Fibroblast of peridontal ligament (primary cell): ENCODE measurements around the gene AAGAB.
"Not testable (repeated sequence)": the region's sequence is repeated elsewhere in the genome, so short reads cannot be mapped to it uniquely, and the experiment has no call there.

Source experiments
- DNase-seq: peaks from one replicate; pipeline ENCODE4 v3.0.0-alpha.2; 2010; ENCODE audit errors: extremely low read depth

AAGAB gene

DNA sequence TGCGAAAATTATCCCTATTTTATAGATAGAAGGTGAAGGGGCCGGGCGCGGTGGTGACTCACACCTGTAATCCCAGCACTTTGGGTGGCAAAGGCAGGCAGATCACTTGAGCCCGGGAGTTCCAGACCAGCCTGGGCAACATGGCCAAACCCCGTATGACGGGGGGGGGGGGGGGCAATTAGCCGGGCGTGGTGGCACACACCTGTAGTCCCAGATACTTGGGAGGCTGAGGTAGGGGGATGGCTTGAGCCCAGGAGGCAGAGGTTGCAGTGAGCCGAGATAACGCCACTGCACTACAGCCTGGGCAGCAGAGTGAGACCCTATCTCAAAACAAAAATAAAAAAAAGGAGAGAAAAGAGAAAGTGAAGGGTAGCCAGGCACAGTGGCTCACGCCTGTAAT lies 1.4 kb downstream of the AAGAB start:
- DNase-seq, result no peak

DNA sequence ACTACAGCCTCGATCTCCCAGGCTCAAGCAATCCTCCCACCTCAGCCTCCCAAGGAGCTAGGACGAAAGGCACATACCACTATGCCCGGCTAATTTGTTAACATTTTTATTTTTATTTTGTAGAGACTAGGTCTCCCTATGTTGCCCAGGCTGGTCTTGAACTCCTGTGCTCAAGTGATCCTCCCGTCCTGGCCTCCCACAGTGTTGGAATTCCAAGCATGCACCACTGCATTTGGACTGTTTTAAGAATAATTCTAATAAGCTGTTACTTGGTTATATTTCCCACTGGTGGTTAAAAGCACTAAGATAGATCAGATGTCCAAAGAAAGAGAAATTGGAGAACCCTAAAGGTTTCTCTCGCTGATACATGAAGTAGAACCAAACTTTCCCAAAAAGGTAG lies 3.1 kb downstream of the AAGAB start:
- no peak for DNase-seq

DNA sequence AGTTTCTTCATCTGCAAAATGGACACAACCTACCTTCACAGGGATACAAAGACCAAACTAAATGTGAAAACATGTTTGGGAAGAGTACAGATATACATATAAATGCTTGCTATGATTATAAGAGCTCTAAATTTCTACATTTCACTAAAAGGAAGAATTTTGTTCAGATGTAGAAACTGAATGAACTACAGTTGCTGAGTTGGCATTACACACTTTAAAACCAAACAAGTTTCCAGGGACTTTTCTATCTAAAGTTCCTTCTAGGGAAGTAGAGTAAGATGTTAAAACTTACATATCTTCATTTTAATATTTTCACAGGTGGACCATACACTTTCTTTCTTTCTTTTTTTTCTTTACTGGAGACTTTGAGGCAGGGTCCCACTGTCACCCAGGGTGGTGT lies 4.6 kb downstream of the AAGAB start:
- DNase-seq, result no peak

DNA sequence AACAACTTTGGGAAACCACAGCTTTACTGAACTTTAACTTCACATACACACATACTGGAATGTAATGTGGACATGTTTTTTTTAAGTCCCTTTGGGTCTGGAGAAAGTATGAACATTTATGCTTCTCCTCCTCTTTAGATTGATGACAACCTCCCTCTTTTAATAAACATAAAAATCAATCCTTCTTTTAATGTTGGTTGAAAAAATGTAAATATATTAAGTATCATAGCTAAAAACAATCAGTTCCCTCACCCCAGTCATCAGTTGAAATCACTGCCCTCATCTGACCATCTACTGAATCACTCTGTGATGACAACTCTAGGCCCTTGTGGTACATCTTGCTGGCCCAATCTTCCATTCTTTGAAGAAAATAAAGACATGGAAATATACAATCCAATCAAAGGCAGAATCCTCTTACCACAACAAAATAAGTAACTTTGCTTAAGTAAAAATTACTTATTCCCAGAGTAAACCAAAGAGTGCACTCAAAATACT lies 6.4 kb downstream of the AAGAB start:
- DNase-seq, result peak; percentile 77

DNA sequence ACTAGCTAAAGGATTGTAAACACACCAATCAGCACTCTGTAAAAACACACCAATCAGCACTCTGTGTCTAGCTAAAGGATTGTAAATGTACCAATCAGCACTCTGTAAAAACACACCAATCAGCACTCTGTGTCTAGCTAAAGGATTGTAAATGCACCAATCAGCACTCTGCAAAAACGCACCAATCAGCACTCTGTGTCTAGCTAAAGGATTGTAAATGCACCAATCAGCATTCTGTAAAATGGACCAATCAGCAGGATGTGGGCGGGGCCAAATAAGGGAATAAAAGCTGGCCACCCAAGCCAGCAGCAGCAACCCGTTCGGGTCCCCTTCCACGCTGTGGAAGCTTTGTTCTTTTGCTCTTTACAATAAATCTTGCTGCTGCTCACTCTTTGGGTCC lies 7.9 kb downstream of the AAGAB start:
- DNase-seq, result not testable (repeated sequence)

DNA sequence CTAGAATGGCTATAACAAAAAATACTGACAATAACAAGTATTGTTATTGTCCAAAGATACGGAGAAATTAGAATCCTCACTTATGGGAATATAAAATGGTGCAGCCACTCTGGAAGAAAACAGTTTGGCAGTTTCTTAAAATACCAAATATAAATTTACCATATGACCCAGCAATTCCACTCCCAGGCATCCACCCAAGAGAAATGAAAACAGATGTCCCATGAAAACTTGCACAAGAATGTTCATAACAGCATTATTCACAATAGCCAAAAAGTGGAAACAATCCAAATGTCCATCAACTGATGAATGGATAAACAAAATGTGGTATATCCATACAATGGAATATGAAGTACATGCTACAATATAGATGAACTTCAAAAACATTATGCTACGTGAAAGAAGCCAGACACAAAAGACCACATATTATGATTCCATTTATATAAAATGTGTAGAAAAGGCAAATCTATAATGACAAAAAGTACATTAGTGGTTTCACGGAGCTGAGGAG lies 9.4 kb downstream of the AAGAB start:
- peak; percentile 92 for DNase-seq

DNA sequence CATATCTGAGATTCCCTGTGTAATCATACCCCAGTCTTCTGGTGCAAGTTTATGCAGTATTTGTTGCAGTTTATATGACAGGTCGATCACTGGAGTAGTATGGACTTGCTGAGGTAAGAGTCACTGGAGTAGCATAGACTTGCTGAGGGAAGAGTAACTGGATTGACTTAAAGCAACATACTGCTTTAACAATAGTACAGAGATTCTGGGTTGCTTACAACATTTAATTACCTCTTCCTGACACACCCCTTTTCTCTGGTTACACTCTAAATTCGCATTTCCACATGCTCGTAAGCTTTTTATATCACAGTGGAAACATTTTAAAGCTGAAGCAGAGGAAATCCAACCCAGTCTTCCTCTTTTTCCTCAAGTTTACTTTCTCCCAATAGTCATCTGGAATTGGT lies 11.8 kb downstream of the AAGAB start:
- peak; percentile 83 for DNase-seq

DNA sequence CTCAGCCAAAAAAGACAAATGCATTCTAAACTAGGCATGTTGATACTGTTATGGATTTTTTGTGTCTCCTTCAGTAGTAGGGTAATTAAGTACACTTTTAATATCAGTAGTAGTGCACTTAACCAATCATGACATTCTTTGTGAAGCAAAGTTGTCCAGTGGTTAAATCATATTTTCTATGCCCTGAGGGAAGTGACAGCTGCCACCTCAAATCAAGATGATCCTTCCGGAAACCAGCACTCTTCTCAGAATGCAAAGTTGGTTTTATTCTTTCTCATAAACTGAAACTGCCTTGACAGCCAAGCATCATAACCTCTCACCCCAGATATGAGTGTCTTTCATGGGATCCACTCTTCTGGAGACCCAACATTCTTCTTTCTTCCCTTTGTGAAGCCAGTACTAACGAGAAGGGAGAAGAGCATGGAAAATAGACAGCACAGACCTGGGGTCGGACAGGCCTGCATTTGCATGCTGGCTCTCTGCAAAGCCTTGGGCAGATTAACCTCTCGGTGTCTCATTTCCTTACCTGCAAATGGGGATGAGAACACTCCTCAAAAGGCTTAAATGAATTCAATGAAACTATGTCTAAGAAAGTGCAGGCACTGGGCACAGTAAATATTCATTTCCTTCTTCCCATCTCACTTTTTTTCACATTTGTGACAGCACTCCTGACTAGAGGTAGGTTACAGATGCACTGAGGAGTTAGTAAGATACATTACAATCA lies 13.2 kb downstream of the AAGAB start:
- DNase-seq, result no peak

DNA sequence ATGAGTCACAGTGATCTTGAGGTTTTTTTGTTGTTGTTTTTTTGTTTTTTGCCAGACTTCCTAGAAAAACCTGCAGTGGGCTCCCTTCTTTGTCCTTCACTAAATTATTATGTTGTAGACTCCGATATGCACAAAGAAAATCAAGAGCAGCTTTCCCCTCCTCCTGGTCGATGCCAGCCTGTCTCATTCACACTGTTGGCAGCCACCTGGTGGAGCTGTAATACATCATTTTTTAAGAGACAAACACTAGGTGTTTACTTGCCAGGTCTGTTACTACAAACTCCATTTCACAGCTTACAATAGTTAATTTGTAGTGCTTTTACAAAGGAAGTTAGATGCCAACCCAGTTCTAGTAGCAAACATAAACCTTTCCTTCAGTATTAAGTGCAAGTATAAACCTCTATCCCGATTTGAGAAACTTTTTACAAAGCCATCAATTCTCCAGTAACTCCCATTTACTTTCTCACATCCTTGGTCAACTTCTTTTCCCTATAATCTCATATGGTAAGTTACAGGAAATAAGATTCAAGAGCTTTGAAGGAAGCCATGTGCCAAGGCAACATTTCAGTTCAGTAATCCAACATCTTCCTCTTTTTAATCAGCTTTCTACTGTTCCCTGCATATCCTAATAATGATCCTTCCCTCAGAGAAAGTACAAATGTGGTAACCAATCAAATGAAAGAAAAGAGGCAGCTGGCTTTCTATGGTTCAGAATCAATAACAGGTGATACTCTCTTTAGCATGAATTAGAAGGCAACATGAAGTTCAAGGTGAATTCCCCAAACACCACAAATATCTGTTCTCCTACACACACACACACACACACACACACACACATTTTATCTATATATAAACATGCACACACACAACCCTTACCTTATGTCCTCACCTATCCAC lies 14.0 kb downstream of the AAGAB start:
- no peak for DNase-seq

DNA sequence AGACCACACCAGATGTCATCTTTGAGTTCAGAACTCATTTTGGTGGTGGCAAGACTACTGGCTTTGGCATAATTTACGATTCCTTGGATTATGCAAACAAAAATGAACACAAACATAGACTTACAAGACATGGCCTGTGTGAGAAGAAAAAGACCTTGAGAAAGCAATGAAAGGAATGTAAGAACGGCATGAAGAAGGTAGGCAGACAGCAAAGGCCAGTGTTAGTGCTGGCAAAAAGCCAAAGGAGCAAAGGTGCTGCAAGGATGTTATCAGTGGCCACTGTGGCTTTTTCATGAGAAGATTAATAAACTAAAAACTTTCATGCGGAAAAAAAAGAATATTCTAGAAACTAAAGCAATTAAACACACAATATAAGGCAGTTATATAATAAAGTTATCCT lies 21.9 kb downstream of the AAGAB start:
- DNase-seq, result no peak

DNA sequence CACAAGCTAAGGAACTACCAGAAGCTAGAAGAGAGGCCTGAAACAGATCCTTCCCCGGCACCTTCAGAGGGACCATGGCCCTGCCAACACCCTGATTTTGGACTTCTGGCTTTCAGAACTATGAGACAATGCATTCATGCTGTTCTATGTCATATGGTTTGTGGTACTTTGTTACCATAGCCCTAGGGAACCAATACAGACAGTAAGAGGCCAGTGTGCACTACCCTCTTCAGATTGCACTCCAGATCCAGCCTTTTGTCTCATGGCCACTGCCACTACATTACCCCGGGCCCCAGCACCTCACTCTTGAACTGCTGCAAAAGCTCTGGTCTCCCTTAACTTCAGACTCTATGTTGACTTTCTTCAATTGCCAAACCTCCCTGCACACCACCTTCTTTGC lies 24.0 kb downstream of the AAGAB start:
- DNase-seq, result no peak

DNA sequence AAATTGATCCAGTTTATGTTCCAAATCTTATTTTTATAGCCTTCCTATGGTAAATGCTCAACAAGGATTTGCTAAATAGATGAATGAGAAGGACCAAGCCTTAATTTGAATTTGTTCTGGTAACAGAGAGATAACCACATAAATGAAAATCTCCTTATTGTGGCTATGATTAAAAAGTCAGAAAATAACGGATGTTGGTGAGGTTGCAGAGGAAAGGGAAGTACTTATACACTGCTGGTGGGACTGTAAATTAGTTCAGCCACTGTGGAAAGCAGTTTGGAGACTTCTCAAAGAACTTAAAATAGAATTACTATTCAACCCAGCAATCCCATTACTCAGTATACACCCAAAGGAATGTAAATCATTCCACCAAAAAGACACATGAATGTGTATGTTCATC lies 26.2 kb downstream of the AAGAB start:
- no peak for DNase-seq

DNA sequence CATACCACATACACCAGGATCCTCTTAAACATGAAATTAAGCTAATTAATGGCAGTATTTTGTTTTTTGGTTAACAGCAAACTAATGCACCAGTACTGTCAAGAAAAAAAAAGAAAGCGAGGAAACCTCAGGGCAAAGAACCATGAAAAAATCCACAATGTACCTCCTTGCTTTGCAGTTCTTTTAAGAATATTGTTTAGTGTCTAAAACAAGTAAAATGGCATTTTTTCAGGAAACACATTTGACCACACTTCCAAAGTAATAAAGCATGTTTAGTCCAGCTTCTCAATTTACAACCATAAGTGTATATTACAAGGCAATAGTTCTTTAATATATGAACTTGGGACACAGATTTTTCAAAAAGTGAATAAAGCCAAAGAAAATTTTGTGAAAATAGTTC lies 26.6 kb downstream of the AAGAB start:
- DNase-seq, result no peak

DNA sequence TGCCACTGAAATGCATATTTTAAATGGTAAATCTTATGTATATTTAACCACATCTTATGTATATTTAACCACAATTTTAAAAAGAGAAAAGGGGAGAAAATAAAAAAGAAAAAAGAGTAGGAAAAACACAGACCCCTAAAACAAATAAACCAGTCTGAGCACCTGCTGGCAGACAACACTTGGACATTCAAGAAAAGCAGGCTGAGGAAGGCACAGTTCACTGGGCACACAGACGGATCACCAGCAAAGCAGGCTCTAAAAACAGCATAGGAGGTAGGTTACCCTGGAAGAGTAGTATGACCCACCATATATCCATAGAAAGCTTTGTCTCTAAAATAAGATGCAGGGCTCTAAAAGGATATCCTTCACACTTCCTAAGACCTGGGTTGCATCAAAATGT lies 27.0 kb downstream of the AAGAB start:
- no peak for DNase-seq

DNA sequence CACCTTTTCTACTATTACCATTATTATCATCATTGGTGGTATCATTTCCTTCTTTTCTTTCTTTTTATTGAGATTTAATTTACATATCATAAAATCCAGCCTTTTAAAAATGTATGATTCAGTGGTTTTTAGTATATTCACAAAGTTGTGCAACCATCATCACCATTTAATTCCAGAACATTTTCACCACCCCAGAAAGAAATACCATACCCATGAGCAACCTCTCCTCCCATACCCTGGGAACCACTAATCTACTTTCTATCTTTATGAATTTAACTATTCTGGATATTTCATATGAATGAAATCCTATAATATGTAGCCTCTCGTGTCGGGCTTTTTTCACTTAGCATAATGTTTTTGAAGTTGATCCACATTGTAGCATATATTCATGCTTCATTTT lies 29.1 kb downstream of the AAGAB start:
- peak; percentile 84 for DNase-seq

DNA sequence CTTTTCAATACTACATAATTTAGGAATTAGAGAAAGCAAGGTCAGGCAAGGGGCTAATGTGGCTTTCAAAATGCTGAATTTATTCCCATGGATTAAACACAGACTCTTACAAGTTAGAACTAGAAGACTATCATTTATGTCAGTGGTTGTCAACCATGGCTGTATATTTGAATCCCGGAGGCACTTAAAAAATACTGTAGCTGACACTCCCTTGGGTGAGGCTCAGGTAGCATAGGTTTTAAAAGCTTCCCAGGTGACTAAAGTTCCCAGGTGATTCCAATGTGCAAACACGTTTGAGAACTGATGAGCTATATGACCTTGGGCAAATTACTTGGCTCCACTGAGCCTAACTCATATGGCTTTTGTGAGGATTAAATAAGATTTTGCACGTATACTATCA lies 29.6 kb downstream of the AAGAB start:
- no peak for DNase-seq

DNA sequence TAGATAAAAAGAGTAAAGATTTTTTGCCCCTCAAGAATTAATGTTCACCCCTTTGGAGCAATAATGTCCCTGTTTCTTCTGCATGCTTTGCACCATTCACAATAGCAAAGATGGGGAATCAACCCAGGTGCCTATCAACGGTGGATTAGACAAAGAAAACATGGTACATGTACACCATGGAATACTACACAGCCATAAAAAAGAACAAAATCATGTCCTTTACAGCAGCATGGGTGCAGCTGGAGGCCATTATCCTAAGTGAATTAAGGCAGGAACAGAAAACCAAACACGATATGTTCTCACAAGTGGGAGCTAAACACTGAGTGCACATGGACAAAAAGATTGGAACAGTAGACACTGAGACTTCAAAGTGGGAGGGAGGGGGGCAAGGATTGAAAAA lies 35.2 kb downstream of the AAGAB start:
- no peak for DNase-seq

DNA sequence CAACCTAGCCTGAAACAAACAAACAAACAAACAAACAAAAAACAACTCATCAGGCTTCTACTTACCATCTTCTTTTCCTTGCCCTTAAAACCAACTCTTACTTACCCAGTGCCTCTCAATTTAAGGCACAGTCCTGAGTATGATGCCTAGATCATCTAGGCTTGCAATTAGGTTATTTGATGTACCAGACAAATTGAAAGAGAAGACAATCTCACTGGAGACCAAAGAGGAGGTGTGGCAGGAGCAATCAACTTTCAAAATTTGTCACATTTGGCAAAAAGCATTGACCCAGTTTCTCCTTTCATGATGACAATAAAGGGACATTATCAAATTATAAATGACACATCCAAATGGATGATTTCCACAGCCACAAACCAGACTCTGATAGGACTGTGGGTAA lies 36.0 kb downstream of the AAGAB start:
- no peak for DNase-seq

DNA sequence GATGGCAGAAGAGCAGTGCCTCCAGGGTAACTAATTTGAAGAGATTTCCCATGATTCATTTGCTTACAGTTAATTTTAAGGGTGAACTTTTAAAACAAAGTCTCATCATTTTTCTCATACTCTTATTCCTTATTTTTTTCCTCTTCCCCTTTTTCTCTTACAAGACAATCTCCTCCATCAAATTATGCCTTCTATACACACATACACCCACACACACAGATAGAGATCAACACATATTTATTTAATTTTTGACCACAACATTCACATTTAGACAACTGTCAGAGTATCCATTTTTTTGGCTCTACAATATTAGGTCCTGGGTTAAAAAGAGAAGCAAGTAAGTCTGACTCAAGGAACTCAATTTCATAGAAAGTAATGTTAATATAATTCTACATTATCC lies 37.6 kb downstream of the AAGAB start:
- DNase-seq, result no peak

DNA sequence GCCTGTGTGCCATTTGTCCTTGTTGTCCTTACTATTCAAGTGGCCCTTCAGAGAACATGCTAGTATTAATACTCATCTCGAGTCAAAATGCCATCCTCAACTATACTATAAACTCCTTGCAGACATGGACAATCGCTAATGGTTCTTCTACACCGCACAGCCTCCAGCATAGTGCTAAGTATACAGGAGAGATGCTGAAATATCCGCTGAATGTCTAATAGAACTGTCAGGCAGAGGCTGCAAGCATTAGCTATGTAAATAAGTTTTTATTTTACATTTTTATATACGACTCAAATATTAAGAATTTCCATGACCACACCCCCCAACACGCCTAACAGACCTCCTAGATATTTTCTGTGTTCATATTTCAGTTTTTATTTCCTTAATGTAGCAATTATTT lies 39.4 kb downstream of the AAGAB start:
- DNase-seq, result no peak

DNA sequence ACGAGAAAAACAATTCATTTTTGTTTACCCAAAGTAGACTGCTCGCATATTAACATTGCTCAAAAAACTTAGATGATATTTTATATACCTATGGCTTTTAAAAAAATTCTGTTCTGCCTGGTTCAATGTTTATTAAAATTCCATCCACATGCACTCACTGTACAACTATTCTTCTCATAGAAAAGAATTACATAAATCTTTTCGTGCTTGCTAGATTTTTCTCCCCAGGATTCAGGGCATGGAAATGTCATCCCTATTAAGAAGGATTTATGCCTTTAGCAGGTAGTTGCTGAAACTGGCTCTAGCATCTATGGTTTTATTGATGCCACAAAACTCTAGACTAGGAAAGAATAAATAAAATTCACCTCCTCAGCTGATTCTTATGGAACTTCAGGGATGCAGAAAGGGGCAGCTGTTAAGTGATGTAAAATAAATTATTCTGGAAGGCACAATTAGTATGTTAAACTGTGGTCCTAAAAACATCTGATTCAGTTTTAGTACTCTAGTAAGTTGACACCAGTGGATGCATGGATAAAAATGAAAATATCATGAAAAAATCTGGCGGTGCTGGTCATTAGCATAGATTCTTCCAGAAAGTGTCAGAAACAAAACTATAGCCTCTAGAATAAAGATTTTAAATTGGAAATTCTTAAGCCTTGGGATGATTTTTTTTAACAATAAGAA lies 41.6 kb downstream of the AAGAB start:
- no peak for DNase-seq

DNA sequence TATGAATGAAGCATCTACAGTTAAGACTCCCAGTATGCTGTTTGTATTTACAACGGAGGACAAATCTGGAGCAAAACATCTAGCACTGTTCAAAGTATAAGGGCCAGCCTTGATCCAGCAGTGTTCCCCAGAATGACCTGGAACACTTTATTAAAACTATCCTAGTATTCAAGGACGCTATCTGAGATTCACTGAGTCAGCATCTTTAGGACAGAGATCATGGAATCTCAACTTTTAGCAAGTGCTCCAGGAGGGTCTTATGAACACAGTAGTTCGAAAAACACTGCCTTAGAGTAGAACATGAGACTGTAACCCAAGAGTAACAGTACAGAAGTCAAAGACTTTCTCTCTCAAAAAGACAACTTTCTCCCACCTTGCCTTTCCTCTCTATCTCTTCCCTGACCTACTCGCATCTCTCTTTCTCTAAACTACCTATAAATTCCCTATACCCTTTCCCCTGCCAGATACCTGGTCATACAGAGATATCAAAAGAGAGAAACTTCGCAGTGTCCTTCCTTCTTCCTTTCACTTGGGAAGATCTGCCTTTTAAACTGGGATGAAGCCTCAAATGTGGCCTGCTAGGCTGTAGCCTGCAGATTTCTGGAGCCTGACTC lies 43.8 kb downstream of the AAGAB start:
- no peak for DNase-seq
